Measurements from ENCODE around the gene POMGNT1. TPM values are rescaled to one million over a fixed set of nuclear protein-coding genes. Genes with fewer than 3 reads are reported as not detected.

Gene POMGNT1
- total RNA-seq, 2 experiments from 2014 or later = 25.4 to 28.1 TPM

DNA sequence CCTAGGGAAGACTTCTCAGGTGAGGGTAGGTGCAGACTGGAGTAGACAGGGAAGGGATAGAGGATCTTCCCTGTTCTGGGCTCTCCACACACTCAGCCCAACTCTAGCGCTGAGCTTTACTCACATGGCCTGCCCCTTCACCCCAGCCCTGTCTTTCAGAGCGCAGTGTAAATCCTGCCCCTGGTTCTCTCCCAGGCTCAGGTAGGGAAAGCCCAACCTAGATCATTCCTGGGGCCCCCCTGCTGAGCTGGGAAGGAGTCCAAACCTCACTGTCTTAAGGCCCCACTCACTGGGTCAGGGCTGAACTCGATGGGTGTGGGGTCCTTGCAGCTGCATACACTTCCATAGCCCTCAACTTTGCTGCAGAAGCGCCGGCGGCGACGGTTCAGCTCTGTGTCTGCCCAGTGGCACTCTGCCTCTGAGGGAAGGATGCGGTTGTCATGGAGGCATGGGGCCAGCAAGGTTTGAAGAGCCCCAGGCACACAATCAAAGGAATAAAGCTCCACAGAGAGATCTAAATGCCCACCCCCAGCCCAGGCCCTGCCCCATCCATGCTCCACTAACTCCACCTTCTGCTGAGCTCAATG is 4.2 kb downstream of the POMGNT1 start:
- H3K4me1 Mint-ChIP-seq (ENCODE audit: low read depth) = peaks cover 10% of the 10 kb centered on the region
- no peak for DNase-seq
- CTCF ChIA-PET = interaction anchor here (2.4 kb wide), 1 partner anchor 29 kb away, joined by 8 read pairs; no protein-coding TSS in a partner anchor
- intact Hi-C loops (cut with micrococcal nuclease) = no loop called here
- POLR2A ChIA-PET = interaction anchor here (1.5 kb wide), 1 partner anchor 9 kb away, joined by 9 read pairs; no protein-coding TSS in a partner anchor
- no peaks in the 10 kb centered on the region for H3K27me3 Mint-ChIP-seq
- H3K4me3 Mint-ChIP-seq = no peak overlapping the region
- H3K27ac Mint-ChIP-seq = no peak overlapping the region
- H3K9me3 Mint-ChIP-seq = no peaks in the 10 kb centered on the region
- ATAC-seq = no peak
- TF ChIP-seq, protein P1, sequence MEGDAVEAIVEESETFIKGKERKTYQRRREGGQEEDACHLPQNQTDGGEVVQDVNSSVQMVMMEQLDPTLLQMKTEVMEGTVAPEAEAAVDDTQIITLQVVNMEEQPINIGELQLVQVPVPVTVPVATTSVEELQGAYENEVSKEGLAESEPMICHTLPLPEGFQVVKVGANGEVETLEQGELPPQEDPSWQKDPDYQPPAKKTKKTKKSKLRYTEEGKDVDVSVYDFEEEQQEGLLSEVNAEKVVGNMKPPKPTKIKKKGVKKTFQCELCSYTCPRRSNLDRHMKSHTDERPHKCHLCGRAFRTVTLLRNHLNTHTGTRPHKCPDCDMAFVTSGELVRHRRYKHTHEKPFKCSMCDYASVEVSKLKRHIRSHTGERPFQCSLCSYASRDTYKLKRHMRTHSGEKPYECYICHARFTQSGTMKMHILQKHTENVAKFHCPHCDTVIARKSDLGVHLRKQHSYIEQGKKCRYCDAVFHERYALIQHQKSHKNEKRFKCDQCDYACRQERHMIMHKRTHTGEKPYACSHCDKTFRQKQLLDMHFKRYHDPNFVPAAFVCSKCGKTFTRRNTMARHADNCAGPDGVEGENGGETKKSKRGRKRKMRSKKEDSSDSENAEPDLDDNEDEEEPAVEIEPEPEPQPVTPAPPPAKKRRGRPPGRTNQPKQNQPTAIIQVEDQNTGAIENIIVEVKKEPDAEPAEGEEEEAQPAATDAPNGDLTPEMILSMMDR (IDR thresholded peaks at IDR 0.05) = no peak
- peaks cover 9% of the 10 kb centered on the region for H3K36me3 Mint-ChIP-seq (ENCODE audit: low read depth)

DNA sequence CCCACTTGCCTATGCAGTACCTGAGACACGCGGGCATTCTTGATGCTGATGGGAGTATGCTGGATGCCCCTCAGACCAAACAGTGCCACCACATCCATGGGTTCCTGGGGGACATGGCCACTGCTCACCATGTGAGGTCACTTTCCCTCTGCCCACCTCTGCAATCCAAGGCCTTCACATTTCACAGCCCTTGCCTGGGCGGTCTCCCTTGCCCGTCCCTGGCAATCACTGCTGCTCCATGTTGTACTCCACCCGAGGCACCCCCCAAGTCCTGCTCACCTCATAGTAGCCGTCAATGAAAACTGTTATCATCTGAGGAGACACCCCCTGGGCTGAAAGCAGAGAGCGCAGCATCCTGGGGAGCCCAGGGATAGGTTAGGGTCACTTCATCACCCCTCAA is 4.9 kb downstream of the POMGNT1 start:
- Mint-ChIP-seq H3K9me3 (no peaks in the 10 kb centered on the region), H3K4me3 (no peak overlapping the region), H3K4me1 (ENCODE audit: low read depth) (peaks cover 8% of the 10 kb centered on the region), H3K36me3 (ENCODE audit: low read depth) (peaks cover 9% of the 10 kb centered on the region), H3K27me3 (no peaks in the 10 kb centered on the region), H3K27ac (no peak overlapping the region)
- TF ChIP-seq, protein P1 (IDR thresholded peaks at IDR 0.05) = no peak
- ChIA-PET CTCF (interaction anchor here (1.0 to 2.4 kb wide), 2 partner anchors 30 to 52 kb away, joined by 3 to 8 read pairs; no protein-coding TSS in a partner anchor), POLR2A (interaction anchor here (1.5 kb wide), 1 partner anchor 9 kb away, joined by 9 read pairs; no protein-coding TSS in a partner anchor)
- intact Hi-C loops (cut with micrococcal nuclease) = no loop called here
- DNase-seq (no peak), ATAC-seq (no peak)

DNA sequence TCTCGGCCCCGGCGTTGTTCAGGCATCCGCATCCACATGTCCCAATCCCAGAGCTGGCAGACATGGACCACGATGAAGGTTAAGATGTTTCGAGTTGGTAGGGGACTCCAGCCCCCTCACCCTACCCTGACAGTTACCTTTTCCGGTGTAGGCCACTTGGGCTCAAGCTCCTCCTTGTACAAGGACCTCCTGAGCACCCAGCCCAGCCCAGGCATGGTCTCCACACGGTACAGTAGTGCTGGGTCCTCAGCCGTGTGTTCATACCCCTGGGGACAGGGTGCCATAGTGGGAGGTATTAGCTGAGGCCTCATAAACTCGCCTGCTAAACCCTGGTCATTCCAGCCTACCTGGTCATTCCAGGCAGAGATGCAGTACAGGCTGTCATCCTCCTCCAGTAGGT is 6.1 kb downstream of the POMGNT1 start:
- Mint-ChIP-seq H3K27ac (no peak overlapping the region), H3K9me3 (no peaks in the 10 kb centered on the region), H3K36me3 (ENCODE audit: low read depth) (peaks cover 9% of the 10 kb centered on the region), H3K4me3 (no peak overlapping the region), H3K4me1 (ENCODE audit: low read depth) (peaks cover 5% of the 10 kb centered on the region), H3K27me3 (no peaks in the 10 kb centered on the region)
- CTCF ChIA-PET = interaction anchor here (0.9 to 2.0 kb wide), 5 partner anchors 11 to 150 kb away, joined by 3 to 7 read pairs (median 3); partner anchors contain the start of gene LURAP1
- ATAC-seq = no peak
- no peak for DNase-seq
- intact Hi-C loops (cut with micrococcal nuclease) = no loop called here
- POLR2A ChIA-PET = interaction anchor here (1.1 kb wide), 1 partner anchor 25 kb away, joined by 3 read pairs; no protein-coding TSS in a partner anchor
- TF ChIP-seq, protein P1 (IDR thresholded peaks at IDR 0.05) = no peak

DNA sequence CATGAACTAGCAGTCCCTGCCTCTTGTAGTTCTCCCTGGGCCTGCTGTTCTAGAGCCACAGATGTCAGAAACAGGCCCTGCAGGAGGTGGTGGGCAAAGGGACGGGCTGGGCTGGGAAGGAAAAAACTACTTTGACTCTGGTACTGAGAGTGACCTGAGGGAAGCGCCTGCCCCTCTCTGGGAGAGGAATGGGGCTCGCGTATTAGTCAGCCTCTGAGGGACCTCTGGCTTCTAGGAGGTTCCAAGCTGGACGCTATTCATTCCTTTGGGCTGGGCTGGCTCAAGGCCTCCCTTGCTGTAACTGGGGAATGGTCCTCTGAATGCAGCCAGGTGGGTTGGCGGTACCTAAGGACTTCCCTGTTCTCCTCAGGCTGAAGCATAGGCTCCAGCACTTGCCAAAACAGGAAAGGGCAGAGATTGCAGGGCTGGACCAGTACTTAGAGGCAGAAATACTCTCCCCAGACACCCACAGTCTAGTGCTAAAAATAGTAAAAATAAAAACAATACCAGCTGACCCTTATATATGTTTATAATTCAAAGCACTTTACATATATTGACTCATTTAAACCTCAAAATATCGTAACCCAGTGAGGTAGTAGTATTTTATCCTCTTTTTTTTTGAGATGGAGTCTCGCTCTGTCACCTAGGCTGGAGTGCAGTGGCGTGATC is 7.1 kb downstream of the POMGNT1 start:
- ATAC-seq = no peak
- Mint-ChIP-seq H3K9me3 (no peaks in the 10 kb centered on the region), H3K4me1 (ENCODE audit: low read depth) (no peaks in the 10 kb centered on the region), H3K27me3 (no peaks in the 10 kb centered on the region), H3K36me3 (ENCODE audit: low read depth) (peaks cover 9% of the 10 kb centered on the region), H3K4me3 (no peak overlapping the region), H3K27ac (no peak overlapping the region)
- POLR2A ChIA-PET = interaction anchor here (0.6 to 1.1 kb wide), 3 partner anchors 24 to 816 kb away, joined by 3 read pairs; no protein-coding TSS in a partner anchor
- intact Hi-C loops (cut with micrococcal nuclease) = no loop called here
- DNase-seq = no peak
- TF ChIP-seq, protein P1 (IDR thresholded peaks at IDR 0.05) = no peak
- CTCF ChIA-PET = interaction anchor here (0.9 to 2.0 kb wide), 4 partner anchors 9 to 149 kb away, joined by 3 to 7 read pairs (median 3); partner anchors contain the start of gene LURAP1

DNA sequence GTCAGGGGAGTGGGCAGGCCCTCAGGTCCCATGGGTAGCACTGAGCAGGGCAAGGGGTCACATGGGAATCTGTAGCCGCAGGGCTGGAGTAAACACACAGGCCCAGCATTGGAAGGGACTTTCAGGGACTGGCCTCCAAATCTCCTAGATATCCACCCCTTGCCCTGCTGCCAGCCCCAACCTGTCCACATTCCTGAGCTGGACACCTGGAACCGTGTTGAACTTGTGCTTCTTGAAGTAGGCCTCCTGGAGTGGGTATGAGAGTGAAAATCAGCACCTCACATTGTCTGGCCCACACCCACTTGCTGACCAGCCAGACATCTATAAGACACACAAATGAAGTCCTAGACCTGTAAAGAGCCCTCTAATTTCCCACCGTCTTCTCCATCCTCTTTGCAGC is 7.7 kb downstream of the POMGNT1 start:
- Mint-ChIP-seq H3K9me3 (no peaks in the 10 kb centered on the region), H3K36me3 (ENCODE audit: low read depth) (peaks cover 9% of the 10 kb centered on the region), H3K27me3 (no peaks in the 10 kb centered on the region), H3K4me3 (no peak overlapping the region), H3K27ac (no peak overlapping the region), H3K4me1 (ENCODE audit: low read depth) (peaks cover 4% of the 10 kb centered on the region)
- DNase-seq = no peak
- no peak for ATAC-seq
- intact Hi-C loops (cut with micrococcal nuclease) = no loop called here
- TF ChIP-seq, protein P1 (IDR thresholded peaks at IDR 0.05) = no peak
- POLR2A ChIA-PET = interaction anchor here (0.9 kb wide), 1 partner anchor 53 kb away, joined by 3 read pairs; no protein-coding TSS in a partner anchor
- CTCF ChIA-PET = interaction anchor here (1.1 to 2.0 kb wide), 2 partner anchors 8 to 33 kb away, joined by 3 to 7 read pairs; no protein-coding TSS in a partner anchor

Data from activated CD8-positive, alpha-beta T cell treated with anti-CD3 and anti-CD28 coated beads for 36 hours (primary cell).